ENCODE measurements around the gene TLE2.

DNA sequence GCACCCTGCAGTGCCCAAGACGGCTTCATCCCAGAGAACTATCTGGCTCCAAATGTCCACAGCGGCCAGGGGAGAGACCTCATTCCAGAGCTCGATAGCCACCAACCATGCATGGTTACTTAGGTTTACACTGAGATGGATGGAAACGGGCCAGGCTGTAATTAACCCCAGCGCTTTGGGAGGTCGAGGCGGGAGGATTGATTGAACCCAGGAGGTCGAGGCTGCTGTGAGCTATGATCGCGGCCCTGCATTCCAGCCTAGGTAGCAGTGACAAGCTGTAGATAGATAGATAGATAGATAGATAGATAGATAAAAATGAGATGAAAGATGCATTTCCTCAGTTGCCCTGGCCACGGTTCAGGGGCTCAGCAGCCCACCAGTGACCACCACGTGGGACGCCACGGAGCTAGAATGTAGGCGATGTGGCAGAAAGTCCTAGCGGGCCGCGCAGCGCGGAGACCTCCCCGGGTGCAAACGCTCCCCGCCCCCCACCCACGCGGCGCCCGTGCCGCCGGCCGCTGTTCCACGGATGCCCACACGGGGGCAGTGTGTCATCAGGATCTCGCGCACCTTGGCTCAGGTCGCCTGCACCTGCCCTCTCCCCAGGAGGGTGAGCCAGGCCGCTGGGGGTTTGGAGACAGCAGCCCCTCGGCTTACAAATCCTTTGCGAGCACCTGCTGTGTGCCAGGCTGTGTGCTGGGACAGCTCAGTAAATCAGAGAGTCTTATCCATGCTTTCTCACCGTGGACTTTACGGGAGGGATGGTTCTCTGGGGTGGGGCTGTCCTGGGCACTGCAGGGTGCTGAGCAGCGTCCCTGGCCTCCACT, 46.7 kb upstream of the TLE2 start:
- TF ChIP-seq CTCF (IDR thresholded peaks at IDR 0.05 in 2 of 3, conservative IDR thresholded peaks at IDR 0.05 in 1 of 3; ENCODE audit: borderline replicate concordance in 1 of 3, insufficient read depth in 1 of 3, low read depth in 2 of 3, low read length in 2 of 3) = peak; percentile 89 to 91 (median 89)
- no peak for TF ChIP-seq TCF7L2 (IDR thresholded peaks at IDR 0.05; ENCODE audit: borderline replicate concordance, extremely low read depth, insufficient read depth, insufficient read length)
- TF ChIP-seq EZH2 (IDR thresholded peaks at IDR 0.05) = no peak
- TF ChIP-seq POLR2A (IDR thresholded peaks at IDR 0.05; ENCODE audit: borderline replicate concordance, extremely low read depth, insufficient read depth, insufficient read length) = no peak
- TF ChIP-seq, protein P1, sequence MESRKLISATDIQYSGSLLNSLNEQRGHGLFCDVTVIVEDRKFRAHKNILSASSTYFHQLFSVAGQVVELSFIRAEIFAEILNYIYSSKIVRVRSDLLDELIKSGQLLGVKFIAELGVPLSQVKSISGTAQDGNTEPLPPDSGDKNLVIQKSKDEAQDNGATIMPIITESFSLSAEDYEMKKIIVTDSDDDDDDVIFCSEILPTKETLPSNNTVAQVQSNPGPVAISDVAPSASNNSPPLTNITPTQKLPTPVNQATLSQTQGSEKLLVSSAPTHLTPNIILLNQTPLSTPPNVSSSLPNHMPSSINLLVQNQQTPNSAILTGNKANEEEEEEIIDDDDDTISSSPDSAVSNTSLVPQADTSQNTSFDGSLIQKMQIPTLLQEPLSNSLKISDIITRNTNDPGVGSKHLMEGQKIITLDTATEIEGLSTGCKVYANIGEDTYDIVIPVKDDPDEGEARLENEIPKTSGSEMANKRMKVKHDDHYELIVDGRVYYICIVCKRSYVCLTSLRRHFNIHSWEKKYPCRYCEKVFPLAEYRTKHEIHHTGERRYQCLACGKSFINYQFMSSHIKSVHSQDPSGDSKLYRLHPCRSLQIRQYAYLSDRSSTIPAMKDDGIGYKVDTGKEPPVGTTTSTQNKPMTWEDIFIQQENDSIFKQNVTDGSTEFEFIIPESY (IDR thresholded peaks at IDR 0.05; ENCODE audit: extremely low read depth, insufficient replicate concordance, low read length) = no peak
- TF ChIP-seq POLR2AphosphoS5 (IDR thresholded peaks at IDR 0.05; ENCODE audit: low read depth, low read length) = no peak
- TF ChIP-seq SP1 (IDR thresholded peaks at IDR 0.05; ENCODE audit: low read depth) = no peak
- TF ChIP-seq, protein P2, sequence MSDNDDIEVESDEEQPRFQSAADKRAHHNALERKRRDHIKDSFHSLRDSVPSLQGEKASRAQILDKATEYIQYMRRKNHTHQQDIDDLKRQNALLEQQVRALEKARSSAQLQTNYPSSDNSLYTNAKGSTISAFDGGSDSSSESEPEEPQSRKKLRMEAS (IDR thresholded peaks at IDR 0.05) = peak; percentile 58
- TF ChIP-seq RAD21 (IDR thresholded peaks at IDR 0.05; ENCODE audit: low read depth) = peak; percentile 88
- TF ChIP-seq JUND (IDR thresholded peaks at IDR 0.05) = no peak
- no peak for TF ChIP-seq REST (IDR thresholded peaks at IDR 0.05; ENCODE audit: low read depth)
- no peak for TF ChIP-seq ZFX (IDR thresholded peaks at IDR 0.05)

Data from HCT116 (cell line).